GM21447 (cell line): Measurements from ENCODE around the gene CATSPER1.
"Not testable (repeated sequence)": the region's sequence is repeated elsewhere in the genome, so short reads cannot be mapped to it uniquely, and the experiment has no call there.

Experiments
- ATAC-seq: cut with Tn5 transposase; IDR thresholded peaks from one replicate; pipeline ENCODE4 v1.9.1; 2021; ENCODE audit not compliant: unreplicated experiment

Gene CATSPER1

GRCh38 chr11:66020618-66021357 is 5.5 kb downstream of the CATSPER1 start:
- no peak for ATAC-seq

- no peak for ATAC-seq
Measured at GRCh38 chr11:66020212-66020611, 6.1 kb downstream of the CATSPER1 start.

- no peak for ATAC-seq
Measured at GRCh38 chr11:66017321-66017720, 9.0 kb downstream of the CATSPER1 start.

GRCh38 chr11:66016793-66017177 is 9.5 kb downstream of the CATSPER1 start:
- ATAC-seq = no peak

GRCh38 chr11:66015936-66016792 is 10.1 kb downstream of the CATSPER1 start:
- ATAC-seq = no peak

- ATAC-seq = no peak
Measured at GRCh38 chr11:66015454-66015881, 10.8 kb downstream of the CATSPER1 start.

GRCh38 chr11:66014804-66015453 is 11.3 kb downstream of the CATSPER1 start:
- ATAC-seq = no peak

- no peak for ATAC-seq
Measured at GRCh38 chr11:66013762-66014100, 12.5 kb downstream of the CATSPER1 start.

GRCh38 chr11:66012946-66013761 is 13.1 kb downstream of the CATSPER1 start:
- no peak for ATAC-seq

- no peak for ATAC-seq
Measured at GRCh38 chr11:66012371-66012945, 13.8 kb downstream of the CATSPER1 start.

GRCh38 chr11:66011785-66012303 is 14.4 kb downstream of the CATSPER1 start, which contains the start of gene CST6:
Gene CST6 (plus strand): TSS chr11:66012008. CDS start chr11:66012045, 37 bp downstream.
- ATAC-seq = no peak

- no peak for ATAC-seq
Measured at GRCh38 chr11:66011239-66011784, 15.0 kb downstream of the CATSPER1 start.

- not testable (repeated sequence) for ATAC-seq
Measured at GRCh38 chr11:66010036-66010435, 16.2 kb downstream of the CATSPER1 start.

- no peak for ATAC-seq
Measured at GRCh38 chr11:66008468-66009101, 17.7 kb downstream of the CATSPER1 start.

GRCh38 chr11:66008095-66008467 is 18.2 kb downstream of the CATSPER1 start:
- ATAC-seq = no peak

GRCh38 chr11:66007201-66007634 is 19.1 kb downstream of the CATSPER1 start:
- no peak for ATAC-seq

- no peak for ATAC-seq
Measured at GRCh38 chr11:66006891-66007176, 19.4 kb downstream of the CATSPER1 start.

GRCh38 chr11:66006134-66006890 is 20.0 kb downstream of the CATSPER1 start:
- no peak for ATAC-seq

- no peak for ATAC-seq
Measured at GRCh38 chr11:66004186-66004585, 22.1 kb downstream of the CATSPER1 start.
